NT2/D1 (cell line): Measurements from ENCODE around the gene HDDC3.

Experiments used
- DNase-seq: peaks from one replicate; pipeline ENCODE4 v3.0.0-alpha.2; 2011; ENCODE audit warnings: low read depth, low spot score
- H3K27me3 ChIP-seq: 2 replicates; pipeline ENCODE4 v1.6.0; 2011; ENCODE audit warnings: mild to moderate bottlenecking; ENCODE audit not compliant: insufficient read length, insufficient read depth
- H3K36me3 ChIP-seq: 2 replicates; pipeline ENCODE4 v1.6.1; 2011; ENCODE audit warnings: mild to moderate bottlenecking, low read length, mixed read lengths; ENCODE audit not compliant: insufficient read depth, insufficient read length
- H3K4me1 ChIP-seq: 2 replicates; pipeline ENCODE4 v1.5.1; 2011; ENCODE audit not compliant: insufficient read depth, insufficient read length
- H3K4me3 ChIP-seq: 2 replicates; pipeline ENCODE4 v1.5.1; 2011; ENCODE audit warnings: low read depth; ENCODE audit not compliant: insufficient read length
- H3K9ac ChIP-seq: 2 replicates; pipeline ENCODE4 v1.6.0; 2011; ENCODE audit warnings: low read depth; ENCODE audit not compliant: insufficient read length
- H3K9me3 ChIP-seq: 2 replicates; pipeline ENCODE4 v1.5.1; 2011; ENCODE audit warnings: mild to moderate bottlenecking, low read length; ENCODE audit not compliant: insufficient read depth
- SUZ12 ChIP-seq: IDR thresholded peaks from 2 replicates; pipeline ENCODE4 v1.6.1; 2011; ENCODE audit not compliant: insufficient read length, insufficient read depth; ENCODE audit errors: extremely low read depth
- YY1 ChIP-seq: IDR thresholded peaks from 2 replicates; pipeline ENCODE4 v1.6.1; 2011; ENCODE audit not compliant: insufficient read length, insufficient read depth
- ZNF274 ChIP-seq: IDR thresholded peaks from 2 replicates; pipeline ENCODE4 v1.6.1; 2011; ENCODE audit warnings: mild to moderate bottlenecking, low read depth, low read length

The HDDC3 gene

GRCh38 chr15:90884719-90885431 is 47.5 kb downstream of the HDDC3 start:
- TF ChIP-seq ZNF274 (no peak), SUZ12 (no peak), YY1 (no peak)
- Histone ChIP-seq H3K9me3 (no peaks in the 10 kb centered on the region), H3K9ac (peak overlapping the region; percentile 87), H3K36me3 (peaks cover 64% of the 10 kb centered on the region), H3K4me3 (peak overlapping the region; percentile 49), H3K4me1 (peaks cover 30% of the 10 kb centered on the region), H3K27me3 (no peaks in the 10 kb centered on the region)
- no peak for DNase-seq

- no peak for DNase-seq
- peak within 1 kb of the TSS; percentile 49 for H3K4me3 ChIP-seq
- no peaks in the 10 kb centered on the region for H3K9me3 ChIP-seq
- peaks cover 65% of the 10 kb centered on the region for H3K36me3 ChIP-seq
- no peak for TF ChIP-seq SUZ12
- TF ChIP-seq ZNF274 = no peak
- TF ChIP-seq YY1 = no peak
- H3K9ac ChIP-seq = peak within 1 kb of the TSS; percentile 87
- peaks cover 23% of the 10 kb centered on the region for H3K4me1 ChIP-seq
- H3K27me3 ChIP-seq = no peaks in the 10 kb centered on the region
These were observed 48.2 kb downstream of the HDDC3 start, which contains the start of gene FES for GRCh38 chr15:90883976-90884718. TSS of gene FES (plus strand) at chr15:90884504. CDS start at chr15:90885046, 542 bp downstream.

- H3K27me3 ChIP-seq = no peaks in the 10 kb centered on the region
- peaks cover 68% of the 10 kb centered on the region for H3K36me3 ChIP-seq
- H3K4me1 ChIP-seq = peaks cover 22% of the 10 kb centered on the region
- DNase-seq = no peak
- no peaks in the 10 kb centered on the region for H3K9me3 ChIP-seq
- no peak for TF ChIP-seq ZNF274
- H3K4me3 ChIP-seq = peak overlapping the region; percentile 49
- peak overlapping the region; percentile 87 for H3K9ac ChIP-seq
These were observed 48.8 kb downstream of the HDDC3 start for GRCh38 chr15:90883526-90883975.

- peaks cover 22% of the 10 kb centered on the region for H3K4me1 ChIP-seq
- TF ChIP-seq YY1 = no peak
- TF ChIP-seq SUZ12 = no peak
- no peak for TF ChIP-seq ZNF274
- H3K36me3 ChIP-seq = peaks cover 69% of the 10 kb centered on the region
- peak overlapping the region; percentile 87 for H3K9ac ChIP-seq
- H3K27me3 ChIP-seq = no peaks in the 10 kb centered on the region
- no peak for DNase-seq
- no peak overlapping the region for H3K4me3 ChIP-seq
- no peaks in the 10 kb centered on the region for H3K9me3 ChIP-seq
These were observed 49.4 kb downstream of the HDDC3 start for GRCh38 chr15:90882781-90883525.

GRCh38 chr15:90881978-90882721 is 50.2 kb downstream of the HDDC3 start:
- TF ChIP-seq ZNF274 = no peak
- TF ChIP-seq SUZ12 = no peak
- TF ChIP-seq YY1 = no peak
- no peaks in the 10 kb centered on the region for H3K9me3 ChIP-seq
- no peak overlapping the region for H3K4me3 ChIP-seq
- no peaks in the 10 kb centered on the region for H3K27me3 ChIP-seq
- no peak overlapping the region for H3K9ac ChIP-seq
- H3K4me1 ChIP-seq = peaks cover 22% of the 10 kb centered on the region
- H3K36me3 ChIP-seq = peaks cover 69% of the 10 kb centered on the region
- DNase-seq = no peak

GRCh38 chr15:90881181-90881977 is 51.0 kb downstream of the HDDC3 start:
- no peak for DNase-seq
- peaks cover 22% of the 10 kb centered on the region for H3K4me1 ChIP-seq
- H3K36me3 ChIP-seq = peaks cover 69% of the 10 kb centered on the region

More at GRCh38 chr15:90881181-90881977, 51.0 kb downstream of the HDDC3 start:
- H3K4me3 ChIP-seq = no peak overlapping the region
- H3K9ac ChIP-seq = no peak overlapping the region
- H3K9me3 ChIP-seq = no peaks in the 10 kb centered on the region
- TF ChIP-seq ZNF274 = no peak
- no peak for TF ChIP-seq SUZ12
- TF ChIP-seq YY1 = no peak
- H3K27me3 ChIP-seq = no peaks in the 10 kb centered on the region
